ENCODE measurements around the gene SNRPF.
"Not testable (repeated sequence)": the region's sequence is repeated elsewhere in the genome, so short reads cannot be mapped to it uniquely, and the experiment has no call there.

- not testable (repeated sequence) for TF ChIP-seq CTCF, POLR2A (IDR thresholded peaks at IDR 0.05)
Measured at GRCh38 chr12:95842426-95842825, 16.3 kb upstream of the SNRPF start.
